HCT116 (cell line): ENCODE results near the gene PSAP. TPM values are rescaled to one million over a fixed set of nuclear protein-coding genes. Genes with fewer than 3 reads are reported as not detected.

ENCODE experiments used
- ATAC-seq: fragments of 200-7000 bp; cut with Tn5 transposase; 2 replicates; pipeline ENCODE4 v1.9.1; 2020; ENCODE audit warnings: mild to moderate bottlenecking, moderate library complexity
- BruUV-seq: library from RNA; stranded (reverse); fragments of 400-500 nt; replicated peaks from 2 replicates; lab custom pipeline; 2021; lab: Mats Ljungman, UMichigan
- CTCF ChIA-PET: fragments of 300-600 bp; sonication (Branson Sonifier 250); formaldehyde crosslinking; loops from one replicate; lab custom pipeline; 2021; ENCODE audit warnings: antibody characterized with exemption; lab: Charles Lee
- POLR2A ChIA-PET: fragments of 300-600, 350-600 bp; sonication (Branson Sonifier 250); formaldehyde crosslinking; loops from one replicate; lab custom pipeline; 2021; ENCODE audit warnings: antibody characterized with exemption; lab: Charles Lee
- RAD21 ChIA-PET, 2 experiments: fragments of 300-600 bp; sonication (Branson Sonifier 250); formaldehyde crosslinking; loops; one replicate each; lab custom pipeline; 2023; ENCODE audit warnings: low total read pairs in 2 of 2; ENCODE audit not compliant: uncharacterized antibody in 2 of 2, unreplicated experiment in 2 of 2, low non-redundant PET in 1 of 2; lab: Charles Lee
- DNase-seq: peaks from one replicate; pipeline ENCODE4 v3.0.0-alpha.2; 2010; ENCODE audit warnings: low read depth, low spot score
- H2AFZ ChIP-seq: fragments of 200-600 bp; shearing (Covaris generic), sonication (generic); 2 replicates; pipeline ENCODE4 v1.6.1; 2017; ENCODE audit warnings: low read depth, mixed run types, mixed read lengths, antibody characterized with exemption, low read length; ENCODE audit not compliant: poor library complexity, severe bottlenecking
- H3K27ac ChIP-seq: 2 replicates; pipeline ENCODE4 v1.5.1; 2012; ENCODE audit warnings: low read depth, low read length
- H3K27me3 ChIP-seq: fragments of 200-600 bp; sonication (generic); 2 replicates; pipeline ENCODE4 v1.6.1; 2016; ENCODE audit warnings: mixed run types, low read length, mixed read lengths; ENCODE audit not compliant: insufficient read depth
- H3K36me3 ChIP-seq, 2 experiments: fragments of 200-500 bp in 1 of 2; fragments of 200-600 bp in 1 of 2; sonication (Bioruptor generic) in 1 of 2; sonication (generic) in 1 of 2; 2 replicates each; pipeline versions ENCODE4 v1.5.1 to v1.6.1; 2014 to 2016; ENCODE audit warnings: low read length in 2 of 2, inconsistent platforms in 1 of 2, mixed read lengths in 1 of 2, mixed run types in 1 of 2; ENCODE audit not compliant: insufficient read depth in 2 of 2, control insufficient read depth in 1 of 2
- H3K4me1 ChIP-seq, 2 experiments: fragments of 200-600 bp in 1 of 2; sonication (generic) in 1 of 2; 2 replicates each; pipeline versions ENCODE4 v1.5.1 to v1.6.1; 2012 to 2017; ENCODE audit warnings: low read length in 2 of 2, inconsistent platforms in 1 of 2, mild to moderate bottlenecking in 1 of 2, mixed read lengths in 1 of 2, mixed run types in 1 of 2, moderate library complexity in 1 of 2; ENCODE audit not compliant: insufficient read depth in 2 of 2, control insufficient read depth in 1 of 2
- H3K4me2 ChIP-seq: fragments of 200-600 bp; sonication (generic); 2 replicates; pipeline ENCODE4 v1.6.1; 2017; ENCODE audit warnings: mixed run types, low read length, mixed read lengths
- H3K4me3 ChIP-seq, 2 experiments: fragments of 200-600 bp in 1 of 2; sonication (generic) in 1 of 2; replicated peaks in 1 of 2; 2 replicates each; pipeline ENCODE4 v1.5.1; 2011 to 2016; ENCODE audit warnings: low read length in 2 of 2, control low read depth in 1 of 2, low read depth in 1 of 2, mild to moderate bottlenecking in 1 of 2, mixed read lengths in 1 of 2, mixed run types in 1 of 2
- H3K79me2 ChIP-seq: fragments of 200-600 bp; sonication (generic); 2 replicates; pipeline ENCODE4 v1.6.1; 2017; ENCODE audit warnings: mild to moderate bottlenecking, mixed run types, low read length, moderate library complexity, mixed read lengths; ENCODE audit not compliant: insufficient read depth
- H3K9ac ChIP-seq: fragments of 200-600 bp; sonication (generic); 2 replicates; pipeline ENCODE4 v1.6.1; 2016; ENCODE audit warnings: low read length, mixed read lengths
- H3K9me2 ChIP-seq: fragments of 200-600 bp; sonication (generic), shearing (Covaris generic); 2 replicates; pipeline ENCODE4 v1.6.1; 2017; ENCODE audit warnings: mixed run types, mild to moderate bottlenecking, moderate library complexity; ENCODE audit not compliant: insufficient read depth
- H3K9me3 ChIP-seq, 2 experiments: fragments of 200-500 bp in 1 of 2; fragments of 200-600 bp in 1 of 2; sonication (Bioruptor generic) in 1 of 2; sonication (generic) in 1 of 2; 2 replicates each; pipeline ENCODE4 v1.6.1; 2014 to 2017; ENCODE audit warnings: low read length in 2 of 2, mixed read lengths in 2 of 2, inconsistent platforms in 1 of 2, low read depth in 1 of 2, mild to moderate bottlenecking in 1 of 2, mixed run types in 1 of 2, moderate library complexity in 1 of 2; ENCODE audit not compliant: control insufficient read depth in 1 of 2, insufficient read depth in 1 of 2
- H4K20me1 ChIP-seq: fragments of 200-600 bp; sonication (generic), shearing (Covaris generic); 2 replicates; pipeline ENCODE4 v1.6.1; 2017; ENCODE audit warnings: mixed run types, mild to moderate bottlenecking, moderate library complexity; ENCODE audit not compliant: insufficient read depth
- CBX3 ChIP-seq: IDR thresholded peaks from 2 replicates; pipeline ENCODE4 v1.6.1; 2012; ENCODE audit warnings: low read depth
- EZH2 ChIP-seq: fragments of 200-600 bp; sonication (generic); IDR thresholded peaks from 2 replicates; pipeline ENCODE4 v1.6.1; 2017; ENCODE audit warnings: antibody characterized with exemption, mixed run types
- POLR2AphosphoS5 ChIP-seq: IDR thresholded peaks from 2 replicates; pipeline ENCODE4 v1.6.1; 2011; ENCODE audit warnings: mild to moderate bottlenecking, low read depth, low read length, moderate library complexity
- SIN3A ChIP-seq: IDR thresholded peaks from 2 replicates; pipeline ENCODE4 v1.6.1; 2012; ENCODE audit warnings: low read depth
- TCF7L2 ChIP-seq: IDR thresholded peaks from 2 replicates; pipeline ENCODE4 v1.7.0; 2011; ENCODE audit warnings: borderline replicate concordance, inconsistent platforms; ENCODE audit not compliant: insufficient read depth, insufficient read length; ENCODE audit errors: extremely low read depth
- intact Hi-C: fragments of 100-400 bp; cut with micrococcal nuclease; formaldehyde crosslinking; loops from 2 replicates; pipeline ENCODE4 v1.10.0; 2022
- total RNA-seq: library from RNA; stranded (reverse); gene quantifications from one replicate; pipeline ENCODE4 v1.2.1, GENCODE V29; 2021; ENCODE audit not compliant: unreplicated experiment
- TF ChIP-seq, protein P1 (sequence below): IDR thresholded peaks from 2 replicates; pipeline ENCODE4 v1.6.1; 2012
- TF ChIP-seq, protein P2 (sequence below): IDR thresholded peaks from 2 replicates; pipeline ENCODE4 v1.6.1; 2012; ENCODE audit warnings: low read depth

The PSAP gene
- total RNA-seq, 1 experiment from 2014 or later: 444 TPM

DNA sequence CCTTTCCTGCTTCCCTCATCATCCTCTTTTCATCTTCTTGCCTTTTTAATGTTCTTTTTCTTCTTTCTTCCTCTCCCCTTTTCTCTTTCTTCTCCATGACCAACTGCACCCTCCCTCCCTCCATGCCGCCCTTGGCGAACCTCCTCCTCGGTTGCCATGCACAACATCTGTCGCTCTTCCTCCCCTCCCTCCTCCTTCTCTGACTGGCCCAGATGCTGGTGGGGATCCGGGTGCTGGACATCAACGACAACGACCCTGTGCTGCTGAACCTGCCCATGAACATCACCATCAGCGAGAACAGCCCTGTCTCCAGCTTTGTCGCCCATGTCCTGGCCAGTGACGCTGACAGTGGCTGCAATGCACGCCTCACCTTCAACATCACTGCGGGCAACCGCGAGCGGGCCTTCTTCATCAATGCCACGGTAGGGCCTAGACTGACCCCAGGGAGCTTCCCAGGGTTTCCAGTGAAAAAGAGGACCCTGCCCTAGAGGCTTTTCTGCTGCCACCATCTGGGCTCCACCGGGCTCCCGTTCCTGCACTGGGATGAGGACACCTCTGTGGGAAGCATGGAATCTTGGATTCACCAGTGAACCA lies 66.3 kb downstream of the PSAP start (continued):
- TF ChIP-seq TCF7L2 (no peak), CBX3 (no peak), SIN3A (no peak)
- TF ChIP-seq, protein P1, sequence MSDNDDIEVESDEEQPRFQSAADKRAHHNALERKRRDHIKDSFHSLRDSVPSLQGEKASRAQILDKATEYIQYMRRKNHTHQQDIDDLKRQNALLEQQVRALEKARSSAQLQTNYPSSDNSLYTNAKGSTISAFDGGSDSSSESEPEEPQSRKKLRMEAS: no peak

DNA sequence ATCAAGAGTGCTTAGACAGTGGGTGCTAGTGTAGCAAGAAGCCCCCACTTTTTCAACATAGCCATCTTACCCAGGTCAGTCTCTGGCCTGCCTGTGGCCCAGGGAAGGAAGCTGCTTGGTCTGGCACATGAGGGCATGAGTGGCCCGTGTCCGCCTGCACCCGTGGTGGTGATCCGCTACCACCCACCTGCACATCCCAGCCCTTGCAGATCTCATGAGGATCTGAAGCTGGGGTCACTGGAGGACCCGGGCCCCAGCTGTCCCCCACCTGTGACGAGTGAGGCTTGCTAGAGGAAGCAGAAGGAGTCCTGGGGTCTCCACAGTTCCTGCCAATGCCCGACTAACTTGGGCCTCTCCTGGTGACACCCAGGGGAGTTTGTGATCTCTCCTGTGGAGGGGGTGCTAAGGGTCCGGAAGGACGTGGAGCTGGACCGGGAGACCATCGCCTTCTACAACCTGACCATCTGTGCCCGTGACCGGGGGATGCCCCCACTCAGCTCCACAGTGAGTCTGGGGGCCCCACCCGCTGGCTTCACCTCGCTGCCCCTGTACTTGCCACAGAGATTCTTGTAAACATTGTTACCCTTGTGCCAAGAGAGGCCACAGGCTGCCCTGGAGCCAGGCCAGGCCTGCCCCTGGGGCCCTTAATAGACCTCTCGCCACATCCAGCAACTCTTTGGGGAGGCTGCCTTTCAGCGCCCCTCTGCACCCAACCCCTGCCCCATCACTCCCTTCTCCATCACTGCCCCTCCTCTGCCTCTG lies 67.0 kb downstream of the PSAP start:
- ChIA-PET RAD21 (no interaction called here), POLR2A (no interaction called here), CTCF (no interaction called here)
- Histone ChIP-seq H3K4me3 (no peak overlapping the region), H3K27me3 (no peaks in the 10 kb centered on the region), H3K9me2 (no peaks in the 10 kb centered on the region), H3K79me2 (no peaks in the 10 kb centered on the region), H4K20me1 (no peaks in the 10 kb centered on the region), H2AFZ (no peak overlapping the region), H3K4me2 (no peak overlapping the region), H3K9ac (no peak overlapping the region), H3K9me3 (no peaks in the 10 kb centered on the region), H3K4me1 (no peaks in the 10 kb centered on the region), H3K36me3 (no peaks in the 10 kb centered on the region), H3K27ac (no peak overlapping the region)
- intact Hi-C loops: no loop called here
- no TSS peak for BruUV-seq
- no peak for ATAC-seq
- DNase-seq: no peak
- TF ChIP-seq POLR2AphosphoS5: no peak
- TF ChIP-seq SIN3A: no peak
- TF ChIP-seq EZH2: no peak
- TF ChIP-seq, protein P2, sequence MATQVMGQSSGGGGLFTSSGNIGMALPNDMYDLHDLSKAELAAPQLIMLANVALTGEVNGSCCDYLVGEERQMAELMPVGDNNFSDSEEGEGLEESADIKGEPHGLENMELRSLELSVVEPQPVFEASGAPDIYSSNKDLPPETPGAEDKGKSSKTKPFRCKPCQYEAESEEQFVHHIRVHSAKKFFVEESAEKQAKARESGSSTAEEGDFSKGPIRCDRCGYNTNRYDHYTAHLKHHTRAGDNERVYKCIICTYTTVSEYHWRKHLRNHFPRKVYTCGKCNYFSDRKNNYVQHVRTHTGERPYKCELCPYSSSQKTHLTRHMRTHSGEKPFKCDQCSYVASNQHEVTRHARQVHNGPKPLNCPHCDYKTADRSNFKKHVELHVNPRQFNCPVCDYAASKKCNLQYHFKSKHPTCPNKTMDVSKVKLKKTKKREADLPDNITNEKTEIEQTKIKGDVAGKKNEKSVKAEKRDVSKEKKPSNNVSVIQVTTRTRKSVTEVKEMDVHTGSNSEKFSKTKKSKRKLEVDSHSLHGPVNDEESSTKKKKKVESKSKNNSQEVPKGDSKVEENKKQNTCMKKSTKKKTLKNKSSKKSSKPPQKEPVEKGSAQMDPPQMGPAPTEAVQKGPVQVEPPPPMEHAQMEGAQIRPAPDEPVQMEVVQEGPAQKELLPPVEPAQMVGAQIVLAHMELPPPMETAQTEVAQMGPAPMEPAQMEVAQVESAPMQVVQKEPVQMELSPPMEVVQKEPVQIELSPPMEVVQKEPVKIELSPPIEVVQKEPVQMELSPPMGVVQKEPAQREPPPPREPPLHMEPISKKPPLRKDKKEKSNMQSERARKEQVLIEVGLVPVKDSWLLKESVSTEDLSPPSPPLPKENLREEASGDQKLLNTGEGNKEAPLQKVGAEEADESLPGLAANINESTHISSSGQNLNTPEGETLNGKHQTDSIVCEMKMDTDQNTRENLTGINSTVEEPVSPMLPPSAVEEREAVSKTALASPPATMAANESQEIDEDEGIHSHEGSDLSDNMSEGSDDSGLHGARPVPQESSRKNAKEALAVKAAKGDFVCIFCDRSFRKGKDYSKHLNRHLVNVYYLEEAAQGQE: no peak
- TF ChIP-seq, all 23 proteins: peak for 0
